ENCODE data around the gene RIC8B. TPM values are rescaled to one million over a fixed set of nuclear protein-coding genes. Genes with fewer than 3 reads are reported as not detected.

RIC8B gene
- total RNA-seq, 1 experiment from 2014 or later = 13.5 TPM

DNA sequence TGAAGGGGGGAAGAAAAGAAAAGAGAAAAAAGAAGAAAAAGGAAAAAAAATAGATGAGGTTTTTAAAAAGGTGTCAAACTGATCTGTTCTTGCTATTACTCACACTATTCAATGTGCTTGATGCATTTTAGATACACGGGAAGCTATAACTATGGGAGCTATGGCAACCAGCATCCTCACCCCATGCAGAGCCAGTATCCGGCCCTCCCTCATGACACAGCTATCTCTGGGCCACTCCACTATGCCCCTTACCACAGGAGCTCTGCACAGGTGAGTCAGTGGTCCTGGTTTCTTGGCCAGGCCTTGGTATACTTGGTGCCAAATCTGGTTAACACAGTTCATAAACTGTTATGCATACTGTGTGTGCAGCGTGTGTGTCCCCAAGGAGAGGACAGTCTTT, 24.0 kb upstream of the RIC8B start:
- H3K4me3 ChIP-seq = no peak overlapping the region
- no peaks in the 10 kb centered on the region for H3K36me3 ChIP-seq
- no peaks in the 10 kb centered on the region for H3K9me3 ChIP-seq
- no peak for DNase-seq
- H3K27me3 ChIP-seq = no peaks in the 10 kb centered on the region

DNA sequence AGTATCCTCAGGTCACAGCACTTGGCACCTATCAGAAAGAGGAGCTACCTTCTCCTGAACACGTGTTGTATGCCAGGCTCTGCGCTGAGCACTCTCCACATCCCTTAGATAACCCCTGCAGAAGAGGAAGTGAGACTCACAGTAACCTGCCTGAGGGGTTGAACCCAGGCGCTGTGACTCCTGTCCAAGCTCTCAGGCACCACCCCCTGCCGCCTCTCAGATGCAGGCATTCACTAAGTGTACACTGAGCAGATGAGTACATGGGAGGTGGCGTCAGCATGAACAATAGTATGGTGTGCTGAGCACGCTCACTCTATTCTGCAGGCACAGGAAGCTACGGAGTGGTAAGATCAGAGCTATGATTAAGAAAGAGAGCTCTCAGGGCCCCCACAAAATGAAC, 21.0 kb upstream of the RIC8B start:
- H3K27me3 ChIP-seq = no peaks in the 10 kb centered on the region
- H3K36me3 ChIP-seq = no peaks in the 10 kb centered on the region

DNA sequence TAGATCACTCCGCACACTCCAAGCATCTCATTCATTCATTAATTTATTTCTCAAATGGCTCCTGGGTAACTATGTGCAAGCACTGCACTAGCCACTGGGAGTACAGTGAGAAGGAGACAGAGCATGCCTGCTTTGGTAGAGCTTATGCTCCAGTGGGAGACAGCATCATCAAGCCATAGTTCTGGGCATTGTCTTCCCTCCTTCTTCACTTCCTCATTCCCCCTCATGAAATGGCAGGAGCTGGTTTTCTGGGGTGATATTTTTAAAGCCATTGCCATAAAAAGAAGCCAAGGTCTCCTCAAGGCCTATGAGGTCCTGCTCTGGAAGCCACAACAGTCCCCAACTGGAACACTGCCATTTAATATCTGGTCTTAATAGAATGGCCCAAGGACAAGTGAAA, 20.2 kb upstream of the RIC8B start:
- DNase-seq = no peak
- Histone ChIP-seq H3K9me3 (no peaks in the 10 kb centered on the region), H3K36me3 (no peaks in the 10 kb centered on the region), H3K27me3 (no peaks in the 10 kb centered on the region), H3K4me3 (no peak overlapping the region)

More for the DNA sequence above, 21.0 kb upstream of the RIC8B start:
- no peaks in the 10 kb centered on the region for H3K9me3 ChIP-seq
- no peak overlapping the region for H3K4me3 ChIP-seq
- DNase-seq = no peak

DNA sequence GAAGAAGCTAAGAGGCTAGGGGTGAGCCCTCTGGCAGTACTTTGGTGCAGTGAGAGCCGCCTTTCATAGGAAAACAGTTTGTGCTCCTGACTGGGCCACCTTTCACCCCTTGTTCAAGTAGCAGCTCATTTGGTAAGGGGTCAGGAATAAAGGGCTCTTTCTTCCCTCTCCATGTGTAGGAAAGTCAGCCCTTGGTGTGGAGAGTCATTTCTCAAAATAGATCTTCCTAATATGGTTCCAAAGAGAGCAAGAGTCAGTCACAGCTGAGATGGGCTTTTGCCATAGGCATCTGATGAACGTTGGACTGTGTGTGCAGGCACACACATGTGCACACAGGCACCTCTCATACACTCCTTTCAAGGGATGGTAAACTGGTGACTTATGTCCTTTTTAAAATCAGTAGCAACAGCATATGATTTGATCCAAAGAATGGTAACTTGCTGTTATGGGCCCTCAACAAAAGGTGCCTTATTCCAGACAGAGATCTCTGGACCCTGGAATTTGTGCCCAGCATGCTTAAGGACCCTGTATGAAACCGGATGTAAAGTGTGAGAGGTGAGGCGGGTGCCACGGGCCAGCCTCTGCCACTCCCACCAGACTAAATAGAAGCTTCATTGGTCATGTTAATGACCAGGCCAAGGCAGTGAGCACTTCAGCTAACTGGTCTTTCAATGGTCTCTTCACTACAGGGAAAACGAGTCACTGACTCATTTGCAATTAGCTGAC, 16.7 kb upstream of the RIC8B start:
- Histone ChIP-seq H3K9me3 (no peaks in the 10 kb centered on the region), H3K27me3 (no peaks in the 10 kb centered on the region), H3K36me3 (no peaks in the 10 kb centered on the region), H3K4me3 (no peak overlapping the region)
- no peak for DNase-seq

DNA sequence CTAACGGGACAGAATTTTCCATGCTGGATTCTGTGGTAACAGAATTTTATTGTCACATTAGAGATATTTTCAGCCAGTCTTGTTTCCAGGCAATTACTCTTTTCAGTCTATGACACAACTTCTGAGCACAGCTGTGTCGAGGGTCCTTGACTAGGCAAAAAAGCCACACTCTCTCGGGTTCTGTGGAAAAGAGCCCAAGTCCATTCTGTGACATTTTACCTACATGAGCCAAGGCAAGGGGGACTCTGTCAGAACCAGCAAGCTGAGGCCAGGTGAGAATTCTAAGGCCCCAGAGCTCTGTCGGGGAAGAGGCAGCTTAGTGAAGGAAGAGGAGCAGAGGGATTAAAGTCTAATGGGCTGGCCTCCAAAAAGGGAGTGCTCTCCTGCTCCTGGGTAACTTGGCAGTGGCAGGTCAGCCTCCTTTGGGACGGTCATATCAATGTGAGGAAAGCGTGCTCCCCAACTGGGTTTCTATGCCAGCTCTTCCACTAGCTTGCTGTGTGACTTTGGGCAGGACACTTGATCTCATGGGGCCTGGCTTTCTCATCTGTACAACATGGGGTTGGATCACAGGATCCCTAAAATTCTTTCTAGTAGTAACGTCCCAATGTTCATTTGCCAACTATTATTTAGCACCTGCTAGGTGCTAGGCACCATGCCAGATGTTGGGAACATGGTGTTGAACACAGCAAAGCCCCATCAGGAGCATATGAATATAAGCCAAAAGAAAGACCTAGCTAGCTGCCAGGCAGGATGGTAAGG, 16.0 kb upstream of the RIC8B start:
- no peak for DNase-seq
- Histone ChIP-seq H3K27me3 (no peaks in the 10 kb centered on the region), H3K36me3 (no peaks in the 10 kb centered on the region), H3K9me3 (no peaks in the 10 kb centered on the region), H3K4me3 (no peak overlapping the region)

DNA sequence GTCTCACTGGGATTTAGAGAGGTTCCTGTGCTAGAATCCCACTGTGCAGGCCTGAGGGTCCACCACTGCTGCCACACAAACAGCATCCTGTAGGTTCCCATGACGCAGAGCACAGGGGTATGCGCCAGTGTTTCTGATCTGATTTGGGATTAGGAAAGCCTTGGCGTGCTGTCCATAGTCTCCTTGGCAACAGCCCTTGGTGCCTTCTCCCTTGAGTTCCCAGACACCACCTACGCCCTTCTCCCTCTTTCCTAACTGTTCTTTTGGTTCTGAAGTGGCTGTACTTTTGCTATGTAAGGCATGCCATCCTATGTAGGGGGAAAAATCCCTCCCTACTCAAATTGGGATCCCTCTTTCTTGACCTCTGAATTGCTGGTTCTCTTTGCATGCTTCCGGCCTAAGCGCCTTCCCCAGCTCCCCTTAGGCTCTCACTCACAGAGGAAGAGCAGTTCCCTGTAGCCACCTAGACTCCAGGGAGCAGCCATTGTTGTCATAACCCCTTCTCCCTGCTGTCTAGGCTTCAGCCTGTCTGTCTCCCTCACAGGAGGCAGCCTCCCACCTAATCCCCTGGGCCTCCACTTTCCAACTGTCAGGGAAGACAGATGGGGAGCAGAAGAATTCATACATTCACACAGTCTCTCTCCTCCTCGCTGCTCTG, 14.8 kb upstream of the RIC8B start:
- H3K36me3 ChIP-seq = no peaks in the 10 kb centered on the region
- no peak for DNase-seq
- H3K9me3 ChIP-seq = no peaks in the 10 kb centered on the region
- no peak overlapping the region for H3K4me3 ChIP-seq
- no peaks in the 10 kb centered on the region for H3K27me3 ChIP-seq

DNA sequence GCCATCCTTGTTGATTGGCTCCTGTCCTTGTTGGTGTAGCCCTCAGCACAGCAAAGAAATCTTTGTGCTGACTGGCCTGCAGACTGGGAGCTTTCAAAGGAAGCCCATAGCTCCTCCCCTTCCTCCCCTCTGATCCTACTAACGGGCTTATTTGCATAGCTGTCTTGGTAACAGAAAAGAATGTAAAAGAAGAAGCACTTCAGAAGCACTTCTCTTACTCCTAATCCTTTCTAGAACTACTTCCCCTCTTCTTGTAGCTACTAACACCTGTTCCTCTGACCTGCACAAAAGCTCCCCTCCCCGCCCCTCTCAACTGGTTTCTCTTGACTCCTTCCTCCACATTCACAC, 14.3 kb upstream of the RIC8B start:
- H3K4me3 ChIP-seq = no peak overlapping the region
- no peak for DNase-seq
- H3K9me3 ChIP-seq = no peaks in the 10 kb centered on the region
- no peaks in the 10 kb centered on the region for H3K27me3 ChIP-seq
- no peaks in the 10 kb centered on the region for H3K36me3 ChIP-seq

DNA sequence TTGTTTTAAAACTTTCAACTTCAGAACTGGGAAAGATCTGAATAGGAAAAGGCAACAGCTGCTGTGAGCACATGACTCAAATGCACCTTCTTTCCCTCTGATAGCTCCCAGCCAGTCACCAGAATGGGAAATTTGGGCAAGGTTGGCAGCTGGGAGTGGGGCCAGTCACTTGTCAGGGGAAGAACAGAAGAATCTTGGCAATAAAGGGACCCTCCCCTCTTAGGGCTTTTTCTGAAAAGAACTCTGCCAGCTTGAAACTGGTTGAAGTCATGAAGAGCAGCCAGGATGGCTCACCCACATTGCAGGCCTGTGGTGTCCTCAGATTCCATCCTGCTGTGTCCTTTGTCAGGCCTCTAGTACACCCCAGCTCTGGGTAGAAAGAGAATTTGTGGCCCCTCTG, 10.3 kb upstream of the RIC8B start:
- H3K9me3 ChIP-seq = no peaks in the 10 kb centered on the region
- no peak overlapping the region for H3K4me3 ChIP-seq
- no peak for DNase-seq
- H3K27me3 ChIP-seq = no peaks in the 10 kb centered on the region
- no peaks in the 10 kb centered on the region for H3K36me3 ChIP-seq

DNA sequence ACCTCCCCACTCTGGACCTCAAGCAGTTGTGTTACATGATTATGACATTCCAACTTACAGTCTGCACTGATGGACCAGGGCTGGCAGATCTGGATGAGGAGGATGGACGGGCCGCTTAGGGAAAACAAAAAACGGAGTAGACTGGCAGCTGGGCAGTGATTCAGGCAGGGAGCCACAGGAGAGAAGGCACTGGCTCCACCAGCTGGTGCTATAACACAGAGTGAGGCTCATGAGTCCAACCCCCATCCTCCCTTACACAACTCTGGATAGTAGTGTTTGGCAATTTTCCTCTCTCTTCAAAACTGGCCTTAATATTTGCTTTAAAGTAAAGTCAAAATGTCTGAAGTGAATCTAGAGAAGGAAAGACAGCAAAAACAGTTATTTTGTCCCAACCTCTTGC, 9.7 kb upstream of the RIC8B start:
- H3K9me3 ChIP-seq = no peaks in the 10 kb centered on the region
- no peaks in the 10 kb centered on the region for H3K27me3 ChIP-seq
- DNase-seq = no peak
- H3K4me3 ChIP-seq = no peak overlapping the region
- no peaks in the 10 kb centered on the region for H3K36me3 ChIP-seq

DNA sequence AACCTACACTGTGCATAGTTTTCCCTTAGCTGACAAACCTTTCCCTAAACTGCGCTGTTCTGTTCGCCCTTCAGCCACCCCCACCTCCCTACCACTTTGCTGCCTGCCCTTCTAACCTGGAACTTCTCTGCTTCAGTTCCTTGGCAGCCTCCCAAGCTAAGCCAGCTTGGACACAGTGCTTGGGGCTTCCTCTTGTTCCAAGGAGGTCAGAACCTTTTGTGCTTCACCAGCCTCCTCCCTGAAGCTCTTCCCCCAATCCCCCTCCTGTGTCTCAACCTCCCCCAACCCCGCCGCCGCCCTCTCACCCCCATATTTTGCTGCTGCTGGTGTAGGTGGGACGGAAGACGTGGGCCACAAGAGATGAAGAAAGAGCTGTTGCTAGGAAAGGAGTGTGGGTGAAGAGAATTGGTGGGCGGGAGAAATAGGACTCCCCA, 8.1 kb upstream of the RIC8B start:
- Histone ChIP-seq H3K36me3 (no peaks in the 10 kb centered on the region), H3K9me3 (no peaks in the 10 kb centered on the region), H3K27me3 (no peaks in the 10 kb centered on the region), H3K4me3 (no peak overlapping the region)
- no peak for DNase-seq

DNA sequence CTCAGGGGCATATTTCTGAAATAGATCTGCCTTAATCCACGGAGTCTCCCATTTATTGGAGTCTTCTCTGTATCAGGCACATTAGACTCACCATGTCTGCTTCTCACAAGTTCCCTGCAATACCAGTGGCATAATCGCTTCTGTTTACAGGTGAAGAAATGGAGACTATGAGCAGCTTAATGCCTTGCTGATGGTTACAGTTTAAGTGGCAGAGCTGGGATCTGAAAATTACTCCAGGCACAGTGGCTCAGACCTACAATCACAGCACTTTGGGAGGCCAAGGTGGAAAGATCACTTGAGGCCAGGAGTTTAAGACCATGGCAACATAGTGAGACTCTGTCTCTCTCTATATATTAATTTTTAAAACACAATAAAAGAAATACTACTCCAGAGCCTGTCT, 7.3 kb upstream of the RIC8B start:
- H3K27me3 ChIP-seq = no peaks in the 10 kb centered on the region
- DNase-seq = no peak
- H3K4me3 ChIP-seq = no peak overlapping the region
- no peaks in the 10 kb centered on the region for H3K36me3 ChIP-seq
- H3K9me3 ChIP-seq = no peaks in the 10 kb centered on the region

DNA sequence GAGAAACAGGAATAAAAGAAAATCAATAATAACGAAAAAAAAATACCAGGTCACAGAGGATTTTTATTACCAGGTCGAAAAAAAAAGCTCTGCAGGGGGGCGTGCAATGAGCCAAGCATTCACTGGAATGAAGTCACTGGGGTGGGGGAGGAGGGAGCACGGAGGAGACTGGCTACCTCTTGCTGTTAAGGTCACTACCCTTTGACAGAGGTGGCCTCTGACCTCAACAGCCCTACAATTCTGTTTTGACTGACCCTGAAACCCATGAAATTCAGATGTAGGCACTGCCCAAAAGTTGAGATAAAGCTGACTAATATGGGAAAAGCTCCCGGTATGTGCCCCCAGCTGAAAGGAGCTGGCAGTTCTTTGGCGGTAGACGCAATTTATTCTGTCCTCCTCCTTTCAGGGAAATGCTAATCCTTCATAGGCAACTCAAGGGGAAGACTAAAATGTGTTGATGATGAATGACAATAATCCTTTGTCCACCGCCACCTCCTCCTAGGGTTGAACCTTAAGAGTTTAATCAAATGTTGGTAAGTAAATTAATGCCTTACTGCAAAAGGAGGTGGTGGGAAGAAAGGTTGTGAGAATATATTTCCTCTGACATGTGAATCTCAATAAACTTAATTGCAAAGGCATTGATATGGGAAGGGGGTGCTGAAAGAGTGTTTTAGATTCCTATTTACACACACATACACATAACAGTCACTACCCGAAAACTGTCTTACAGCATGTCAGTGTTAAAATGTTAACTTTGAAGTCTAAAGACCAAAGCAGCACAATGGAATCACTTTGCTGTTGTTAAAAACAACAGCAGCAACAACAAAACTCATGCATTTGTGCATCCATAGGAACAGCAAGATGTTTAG, 6.3 kb upstream of the RIC8B start:
- Histone ChIP-seq H3K4me3 (no peak overlapping the region), H3K9me3 (no peaks in the 10 kb centered on the region), H3K36me3 (no peaks in the 10 kb centered on the region), H3K27me3 (no peaks in the 10 kb centered on the region)
- no peak for DNase-seq

DNA sequence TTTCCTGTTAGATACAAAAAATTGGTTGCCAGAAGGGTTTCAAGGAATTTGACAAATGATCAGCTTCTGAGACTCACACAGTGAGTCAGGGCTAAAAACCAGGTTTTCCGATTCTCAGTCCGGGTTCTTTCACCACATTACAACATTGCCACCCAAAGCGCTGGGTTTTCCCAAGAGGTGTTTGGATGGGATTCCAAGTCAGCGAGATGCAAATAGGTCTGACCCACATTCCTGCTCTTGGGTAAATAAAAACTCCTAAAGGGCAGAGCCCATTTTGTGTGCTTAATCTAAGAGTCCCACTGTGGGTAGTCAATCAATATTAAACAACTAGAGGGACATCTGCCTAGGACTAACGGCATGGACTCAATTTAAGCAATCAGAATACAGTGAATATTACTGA, 5.4 kb upstream of the RIC8B start:
- Histone ChIP-seq H3K9me3 (no peaks in the 10 kb centered on the region), H3K4me3 (no peak overlapping the region), H3K36me3 (no peaks in the 10 kb centered on the region), H3K27me3 (no peaks in the 10 kb centered on the region)
- DNase-seq = no peak

DNA sequence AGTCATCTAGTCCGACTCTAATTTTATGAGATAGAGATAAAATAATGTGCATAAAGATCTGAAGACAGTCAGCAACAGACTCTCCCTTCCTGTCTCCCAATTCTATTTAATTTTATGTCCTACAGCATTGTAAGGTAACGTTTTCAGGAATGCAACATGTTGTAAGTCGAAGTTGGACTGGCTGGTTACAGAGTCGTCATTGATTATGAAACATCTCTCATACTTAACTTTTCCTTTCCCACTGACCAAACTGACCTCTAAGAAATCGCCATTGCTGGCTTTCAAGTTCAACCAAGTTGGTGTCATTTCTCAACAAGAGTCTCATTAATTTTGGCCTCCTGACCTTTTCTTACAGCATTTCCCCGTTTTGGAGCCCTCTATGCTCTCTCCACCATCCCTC, 4.9 kb upstream of the RIC8B start:
- H3K4me3 ChIP-seq = no peak overlapping the region
- H3K36me3 ChIP-seq = no peaks in the 10 kb centered on the region
- H3K27me3 ChIP-seq = no peaks in the 10 kb centered on the region
- no peak for DNase-seq
- no peaks in the 10 kb centered on the region for H3K9me3 ChIP-seq

DNA sequence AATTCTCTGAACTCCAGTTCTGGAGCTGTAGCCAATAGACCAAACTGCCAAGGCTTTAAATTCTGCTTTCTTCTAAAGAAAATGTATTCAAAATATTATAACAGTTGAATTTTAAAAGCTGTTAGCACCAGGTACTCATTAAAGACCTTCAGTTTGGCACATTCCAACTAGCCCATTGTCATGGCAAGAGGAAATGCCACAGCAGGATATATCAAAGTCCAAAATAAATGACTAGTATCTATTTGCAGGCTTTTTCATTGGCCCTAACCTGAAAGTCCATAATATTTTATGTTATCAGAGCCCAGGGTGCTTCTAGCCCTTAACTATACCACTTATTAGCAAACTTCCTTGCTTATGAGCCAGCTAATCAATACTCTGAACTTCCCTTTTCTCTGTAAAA, 3.1 kb upstream of the RIC8B start:
- DNase-seq = no peak
- no peaks in the 10 kb centered on the region for H3K27me3 ChIP-seq

DNA sequence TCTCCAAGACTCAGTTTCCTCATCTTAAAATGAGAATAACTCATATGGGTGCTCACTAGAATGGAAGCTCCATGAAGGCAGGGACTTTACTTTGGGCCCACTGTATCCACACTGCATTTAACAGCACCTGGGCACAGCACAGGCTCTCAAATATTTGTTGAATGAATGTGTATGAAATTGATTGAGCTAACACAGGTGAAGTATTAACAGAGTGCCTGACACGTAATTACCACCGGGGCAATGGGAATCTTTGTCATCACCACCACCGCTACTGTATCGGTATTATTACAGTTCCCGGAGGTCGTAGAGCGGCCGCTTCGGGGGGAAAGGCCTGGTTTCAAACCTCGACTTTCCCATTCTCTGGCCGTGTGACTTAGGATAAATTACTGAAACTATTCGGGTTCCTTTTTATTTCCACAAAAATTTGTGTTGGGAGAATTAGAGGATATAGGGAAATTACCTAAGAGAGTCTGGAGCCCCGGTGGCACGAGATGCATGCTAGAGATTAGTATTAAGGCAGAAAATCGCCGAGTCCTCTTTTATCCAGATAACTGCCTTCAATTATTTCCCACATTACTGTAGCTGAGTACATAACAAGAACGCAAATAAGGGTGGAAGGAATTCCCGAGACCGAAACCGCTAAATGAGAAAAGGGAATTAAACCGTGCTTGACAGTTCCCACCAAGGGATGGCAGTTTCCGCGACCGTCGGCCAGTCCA, 1.0 kb upstream of the RIC8B start:
- Histone ChIP-seq H3K36me3 (no peaks in the 10 kb centered on the region), H3K4me3 (peak overlapping the region; percentile 64), H3K27me3 (no peaks in the 10 kb centered on the region), H3K9me3 (no peaks in the 10 kb centered on the region)
- no peak for DNase-seq

More for the DNA sequence above, 3.1 kb upstream of the RIC8B start:
- no peak overlapping the region for H3K4me3 ChIP-seq
- no peaks in the 10 kb centered on the region for H3K9me3 ChIP-seq
- no peaks in the 10 kb centered on the region for H3K36me3 ChIP-seq
